ENCODE results near the gene METTL25. TPM values are rescaled to one million over a fixed set of nuclear protein-coding genes. Genes with fewer than 3 reads are reported as not detected.
A peak's percentile ranks its signal among the peaks of the same experiment; 100 is the strongest.

Gene METTL25
- total RNA-seq, 2 donors from 2014 or later: 9.7 to 26.5 TPM

- Histone ChIP-seq H3K27ac (no peak overlapping the region), H3K9me3 (no peaks in the 10 kb centered on the region), H3K36me3 (peaks cover 11% of the 10 kb centered on the region), H3K27me3 (replicated peaks; ENCODE audit: insufficient read depth) (no peaks in the 10 kb centered on the region), H3K4me1 (ENCODE audit: control insufficient read depth in 1 of 2, low read depth in 2 of 2) (no peaks in the 10 kb centered on the region), H3K4me3 (no peak overlapping the region)
- TF ChIP-seq CTCF (IDR thresholded peaks at IDR 0.05): no peak
- DNase-seq (ENCODE audit: low spot score): no peak
- ATAC-seq (ENCODE audit: insufficient number of reproducible peaks, low FRiP score, low read depth): no peak
Observed at GRCh38 chr12:82458101-82458500, 99.8 kb downstream of the METTL25 start.

- DNase-seq (ENCODE audit: low spot score) (no peak), ATAC-seq (ENCODE audit: insufficient number of reproducible peaks, low FRiP score, low read depth) (no peak)
- Histone ChIP-seq H3K9me3 (no peaks in the 10 kb centered on the region), H3K4me3 (no peak overlapping the region), H3K27ac (no peak overlapping the region), H3K36me3 (peaks cover 11% of the 10 kb centered on the region), H3K27me3 (replicated peaks; ENCODE audit: insufficient read depth) (no peaks in the 10 kb centered on the region), H3K4me1 (ENCODE audit: control insufficient read depth in 1 of 2, low read depth in 2 of 2) (no peaks in the 10 kb centered on the region)
- TF ChIP-seq CTCF (IDR thresholded peaks at IDR 0.05): no peak
Observed at GRCh38 chr12:82461393-82461792, 103.1 kb downstream of the METTL25 start.

- no peak for TF ChIP-seq CTCF (IDR thresholded peaks at IDR 0.05)
- no peak for DNase-seq (ENCODE audit: low spot score)
- Histone ChIP-seq H3K36me3 (peaks cover 11% of the 10 kb centered on the region), H3K9me3 (no peaks in the 10 kb centered on the region), H3K27ac (no peak overlapping the region), H3K4me3 (no peak overlapping the region), H3K27me3 (replicated peaks; ENCODE audit: insufficient read depth) (no peaks in the 10 kb centered on the region), H3K4me1 (ENCODE audit: control insufficient read depth in 1 of 2, low read depth in 2 of 2) (no peaks in the 10 kb centered on the region)
- no peak for ATAC-seq (ENCODE audit: insufficient number of reproducible peaks, low FRiP score, low read depth)
Observed at GRCh38 chr12:82461836-82462235, 103.5 kb downstream of the METTL25 start.

GRCh38 chr12:82468563-82468962 is 110.2 kb downstream of the METTL25 start:
- Histone ChIP-seq H3K4me1 (ENCODE audit: control insufficient read depth in 1 of 2, low read depth in 2 of 2) (no peaks in the 10 kb centered on the region), H3K27ac (no peak overlapping the region), H3K27me3 (replicated peaks; ENCODE audit: insufficient read depth) (no peaks in the 10 kb centered on the region), H3K4me3 (no peak overlapping the region), H3K9me3 (no peaks in the 10 kb centered on the region), H3K36me3 (no peaks in the 10 kb centered on the region)
- no peak for DNase-seq (ENCODE audit: low spot score)
- TF ChIP-seq CTCF (IDR thresholded peaks at IDR 0.05): no peak
- ATAC-seq (ENCODE audit: insufficient number of reproducible peaks, low FRiP score, low read depth): peak; percentile 20

GRCh38 chr12:82470906-82471512 is 112.7 kb downstream of the METTL25 start:
- ATAC-seq (ENCODE audit: insufficient number of reproducible peaks, low FRiP score, low read depth): no peak
- no peak for DNase-seq (ENCODE audit: low spot score)
- H3K36me3 ChIP-seq: peaks cover 4% of the 10 kb centered on the region
- no peaks in the 10 kb centered on the region for H3K4me1 ChIP-seq (ENCODE audit: control insufficient read depth in 1 of 2, low read depth in 2 of 2)
- no peak overlapping the region for H3K27ac ChIP-seq
- H3K27me3 ChIP-seq (replicated peaks; ENCODE audit: insufficient read depth): no peaks in the 10 kb centered on the region
- H3K4me3 ChIP-seq: no peak overlapping the region
- no peak for TF ChIP-seq CTCF (IDR thresholded peaks at IDR 0.05)
- H3K9me3 ChIP-seq: no peaks in the 10 kb centered on the region

Measured in thoracic aorta (tissue), 2 donors.